Peyer's patch (tissue), 4 donors: ENCODE data around the gene STK25.

ENCODE experiments used
- CTCF ChIP-seq, 6 experiments: fragments of 450-650 bp in 4 of 6; fragments of 200-600 bp in 2 of 6; sonication (generic) in 1 of 6; IDR thresholded peaks; one replicate each; pipeline ENCODE4 v1.5.1; 2017 to 2019; ENCODE audit warnings: antibody characterized with exemption in 6 of 6, mild to moderate bottlenecking in 3 of 6, moderate library complexity in 1 of 6
- POLR2A ChIP-seq, 2 donors: fragments of 450-650 bp; IDR thresholded peaks; one replicate each; pipeline ENCODE4 v1.5.1; 2017; ENCODE audit warnings: antibody characterized with exemption in 2 of 2, mild to moderate bottlenecking in 2 of 2, moderate library complexity in 2 of 2

- no peak for TF ChIP-seq CTCF (IDR thresholded peaks at IDR 0.05)
- TF ChIP-seq POLR2A (IDR thresholded peaks at IDR 0.05): no peak
Measured at GRCh38 chr2:241538838-241539615, 30.6 kb upstream of the STK25 start.
